ENCODE measurements around the gene FMN1. TPM values are rescaled to one million over a fixed set of nuclear protein-coding genes. Genes with fewer than 3 reads are reported as not detected.

FMN1 gene
- total RNA-seq, 2 donors from 2014 or later, result 0.60 to 1.1 TPM

GRCh38 chr15:32972686-32973085 lies 221.8 kb downstream of the FMN1 start:
- H3K4me1 Mint-ChIP-seq, result peaks cover 10% of the 10 kb centered on the region
- H3K27ac Mint-ChIP-seq, result no peak overlapping the region
- peaks cover 7% of the 10 kb centered on the region for H3K27me3 ChIP-seq (ENCODE audit: control insufficient read depth, insufficient read depth, low read length, poor library complexity, severe bottlenecking)
- H3K9ac ChIP-seq (ENCODE audit: extremely low read depth, low read length, poor library complexity, severe bottlenecking), result no peak overlapping the region
- H3K27me3 Mint-ChIP-seq (ENCODE audit: insufficient read depth), result no peaks in the 10 kb centered on the region
- H3K9me3 ChIP-seq (ENCODE audit: control insufficient read depth, low read length), result no peaks in the 10 kb centered on the region
- H3K9me3 Mint-ChIP-seq, result no peaks in the 10 kb centered on the region
- H3K36me3 ChIP-seq (ENCODE audit: control insufficient read depth, insufficient read depth, low read length), result no peaks in the 10 kb centered on the region
- WGBS, 2 experiments (ENCODE audit: insufficient coverage in 1 of 2, insufficient read length in 1 of 2), result 95 to 100% methylated on average over 2 of the region's 2 CpGs
- H3K4me3 Mint-ChIP-seq, result no peak overlapping the region
- no peak overlapping the region for H3K27ac ChIP-seq (ENCODE audit: low read depth, low read length)
- no peak overlapping the region for H3K4me3 ChIP-seq (ENCODE audit: low read length)
- no peak for TF ChIP-seq CTCF (conservative IDR thresholded peaks at IDR 0.05)
- peaks cover 4% of the 10 kb centered on the region for H3K4me1 ChIP-seq (ENCODE audit: control insufficient read depth, insufficient read depth, low read length)
- DNase-seq, result no peak
- no peaks in the 10 kb centered on the region for H3K36me3 Mint-ChIP-seq (ENCODE audit: low read depth)

- no peak for TF ChIP-seq CTCF (conservative IDR thresholded peaks at IDR 0.05)
- Histone ChIP-seq H3K9me3 (ENCODE audit: control insufficient read depth, low read length) (no peaks in the 10 kb centered on the region), H3K4me1 (ENCODE audit: control insufficient read depth, insufficient read depth, low read length) (peaks cover 4% of the 10 kb centered on the region), H3K27ac (ENCODE audit: low read depth, low read length) (no peak overlapping the region), H3K36me3 (ENCODE audit: control insufficient read depth, insufficient read depth, low read length) (no peaks in the 10 kb centered on the region), H3K4me3 (ENCODE audit: low read length) (no peak overlapping the region), H3K27me3 (ENCODE audit: control insufficient read depth, insufficient read depth, low read length, poor library complexity, severe bottlenecking) (peaks cover 3% of the 10 kb centered on the region), H3K9ac (ENCODE audit: extremely low read depth, low read length, poor library complexity, severe bottlenecking) (no peak overlapping the region)
- no peak for DNase-seq
- Mint-ChIP-seq H3K4me1 (peaks cover 10% of the 10 kb centered on the region), H3K4me3 (no peak overlapping the region), H3K27ac (no peak overlapping the region), H3K27me3 (ENCODE audit: insufficient read depth) (no peaks in the 10 kb centered on the region), H3K9me3 (no peaks in the 10 kb centered on the region), H3K36me3 (ENCODE audit: low read depth) (no peaks in the 10 kb centered on the region)
- WGBS, 2 experiments (ENCODE audit: insufficient coverage in 1 of 2, insufficient read length in 1 of 2), result 91 to 98% methylated on average over 6 to 11 of the region's 11 CpGs
Observed at GRCh38 chr15:32970847-32971246, 223.7 kb downstream of the FMN1 start.

- Mint-ChIP-seq H3K27me3 (ENCODE audit: insufficient read depth) (no peaks in the 10 kb centered on the region), H3K27ac (no peak overlapping the region), H3K4me3 (no peak overlapping the region), H3K4me1 (peaks cover 8% of the 10 kb centered on the region), H3K36me3 (ENCODE audit: low read depth) (no peaks in the 10 kb centered on the region), H3K9me3 (no peaks in the 10 kb centered on the region)
- H3K27me3 ChIP-seq (ENCODE audit: control insufficient read depth, insufficient read depth, low read length, poor library complexity, severe bottlenecking), result no peaks in the 10 kb centered on the region
- no peak overlapping the region for H3K27ac ChIP-seq (ENCODE audit: low read depth, low read length)
- peaks cover 4% of the 10 kb centered on the region for H3K4me1 ChIP-seq (ENCODE audit: control insufficient read depth, insufficient read depth, low read length)
- no peaks in the 10 kb centered on the region for H3K9me3 ChIP-seq (ENCODE audit: control insufficient read depth, low read length)
- no peak for TF ChIP-seq CTCF (conservative IDR thresholded peaks at IDR 0.05)
- H3K9ac ChIP-seq (ENCODE audit: extremely low read depth, low read length, poor library complexity, severe bottlenecking), result no peak overlapping the region
- H3K4me3 ChIP-seq (ENCODE audit: low read length), result no peak overlapping the region
- no peak for DNase-seq
- H3K36me3 ChIP-seq (ENCODE audit: control insufficient read depth, insufficient read depth, low read length), result no peaks in the 10 kb centered on the region
Observed at GRCh38 chr15:32967521-32967920, 227.0 kb downstream of the FMN1 start.

Data from endodermal cell (in vitro differentiated cells).